K562 (cell line): ENCODE data around the gene AMDHD2. TPM values are rescaled to one million over a fixed set of nuclear protein-coding genes. Genes with fewer than 3 reads are reported as not detected.

Source experiments
- ATAC-seq: fragments of 200-7000 bp; cut with Tn5 transposase; 3 replicates; pipeline ENCODE4 v1.9.1; 2020; ENCODE audit warnings: moderate library complexity
- BruUV-seq: library from RNA; stranded (reverse); fragments of 400-500 nt; replicated peaks from 2 replicates; lab custom pipeline; 2021; lab: Mats Ljungman, UMichigan
- CTCF ChIA-PET: fragments of 300-600 bp; formaldehyde crosslinking; extraction: SDS; loops from one replicate; lab custom pipeline; 2021; ENCODE audit warnings: low intra/inter-chr PET ratio; lab: Yijun Ruan, JAX
- POLR2A ChIA-PET: fragments of 300-600, 350-650 bp; sonication (Branson Sonifier 250); formaldehyde crosslinking; extraction: SDS; loops from one replicate; lab custom pipeline; 2021; ENCODE audit warnings: antibody characterized with exemption, inconsistent platforms; lab: Yijun Ruan, JAX
- DNase-seq, 4 experiments: peaks; one replicate each; pipeline versions ENCODE4 v3.0.0 to v3.0.0-alpha.2; 2011 to 2018; ENCODE audit warnings: low spot score in 3 of 4, mixed read lengths in 3 of 4; ENCODE audit errors: extremely low read depth in 1 of 4
- FAIRE-seq: peaks from 2 replicates; lab custom pipeline; 2011; peaks lifted over from hg19 to GRCh38; lab: Jason Lieb, UNC
- H2AFZ ChIP-seq: 2 replicates; pipeline ENCODE4 v1.6.0; 2011; ENCODE audit warnings: low read depth, low read length, control low read depth, inconsistent platforms
- H3K27ac ChIP-seq: fragments of 200-600 bp; 3 replicates; pipeline ENCODE4 v1.8.0; 2011; ENCODE audit warnings: low read depth, mild to moderate bottlenecking, control low read depth, inconsistent platforms, low read length, moderate library complexity, mixed read lengths; ENCODE audit errors: extremely low read depth
- H3K27me3 ChIP-seq, 2 experiments: fragments of 300-600 bp in 1 of 2; 2 replicates in 1 of 2; 3 replicates in 1 of 2; pipeline versions ENCODE4 v1.6.0 to v1.8.0; 2011; ENCODE audit warnings: inconsistent platforms in 2 of 2, low read length in 2 of 2, mild to moderate bottlenecking in 1 of 2, mixed read lengths in 1 of 2, moderate library complexity in 1 of 2; ENCODE audit not compliant: control insufficient read depth in 2 of 2, insufficient read depth in 2 of 2
- H3K36me3 ChIP-seq: fragments of 300-600 bp; 3 replicates; pipeline ENCODE4 v1.8.0; 2011; ENCODE audit warnings: mild to moderate bottlenecking, low read length, inconsistent platforms; ENCODE audit not compliant: control insufficient read depth, insufficient read depth
- H3K4me1 ChIP-seq, 2 experiments: fragments of 200-600 bp in 1 of 2; replicated peaks in 1 of 2; 2 replicates in 1 of 2; 3 replicates in 1 of 2; pipeline versions ENCODE4 v1.5.1 to v1.8.0; 2011; ENCODE audit warnings: inconsistent platforms in 2 of 2, low read length in 2 of 2, mild to moderate bottlenecking in 1 of 2, mixed read lengths in 1 of 2, moderate library complexity in 1 of 2; ENCODE audit not compliant: control insufficient read depth in 2 of 2, insufficient read depth in 2 of 2
- H3K4me2 ChIP-seq: 2 replicates; pipeline ENCODE4 v1.6.1; 2011; ENCODE audit warnings: low read length, control low read depth, inconsistent platforms, mixed read lengths; ENCODE audit not compliant: insufficient read depth
- H3K4me3 ChIP-seq: fragments of 200-600 bp; sonication (generic), shearing (Covaris generic); 2 replicates; pipeline ENCODE4 v1.5.1; 2016; ENCODE audit warnings: control low read depth, inconsistent platforms
- H3K79me2 ChIP-seq: fragments of 200-600 bp; 3 replicates; pipeline ENCODE4 v1.8.0; 2011; ENCODE audit warnings: low read length, inconsistent platforms; ENCODE audit not compliant: control insufficient read depth, insufficient read depth
- H3K9ac ChIP-seq, 2 experiments: 2 replicates each; pipeline versions ENCODE4 v1.6.0 to v1.6.1; 2011; ENCODE audit warnings: low read depth in 2 of 2, low read length in 2 of 2, control low read depth in 1 of 2, inconsistent platforms in 1 of 2, mild to moderate bottlenecking in 1 of 2, mixed read lengths in 1 of 2; ENCODE audit not compliant: insufficient read depth in 1 of 2
- H3K9me1 ChIP-seq: one replicate; pipeline ENCODE4 v1.6.0; 2011; ENCODE audit warnings: inconsistent platforms, mild to moderate bottlenecking, low read length, moderate library complexity; ENCODE audit not compliant: control insufficient read depth, insufficient read depth
- H3K9me3 ChIP-seq: replicated peaks from 2 replicates; pipeline ENCODE4 v1.5.1; 2011; ENCODE audit warnings: low read depth, low read length, inconsistent platforms; ENCODE audit not compliant: control insufficient read depth, insufficient read depth
- H4K20me1 ChIP-seq: replicated peaks from 2 replicates; pipeline ENCODE4 v1.6.1; 2011; ENCODE audit warnings: low read length, inconsistent platforms, mixed read lengths; ENCODE audit not compliant: control insufficient read depth, insufficient read depth
- CHCHD3 ChIP-seq: fragments of 250-450 bp; sonication (Bioruptor Pico); IDR thresholded peaks from 2 replicates; pipeline ENCODE4 v2.1.2; 2022; ENCODE audit warnings: mild to moderate bottlenecking
- CREBBP ChIP-seq: IDR thresholded peaks from one replicate; pipeline ENCODE4 v1.6.1; 2012; ENCODE audit warnings: low read depth, mild to moderate bottlenecking, control low read depth, inconsistent platforms, low read length
- HDAC1 ChIP-seq, 2 experiments: fragments of 450-650 bp; IDR thresholded peaks; 2 replicates each; pipeline ENCODE4 v1.6.1; 2016 to 2017; ENCODE audit warnings: inconsistent platforms in 1 of 2, mild to moderate bottlenecking in 1 of 2, moderate library complexity in 1 of 2
- LCOR ChIP-seq: sonication (generic); formaldehyde crosslinking; IDR thresholded peaks from 2 replicates; pipeline ENCODE4 v1.8.0; 2022; ENCODE audit warnings: mild to moderate bottlenecking, missing genetic modification reagents
- PTRF ChIP-seq: fragments of 450-650 bp; IDR thresholded peaks from 2 replicates; pipeline ENCODE4 v1.6.1; 2016; ENCODE audit warnings: mild to moderate bottlenecking, missing genetic modification characterization, missing compliant biosample characterization
- RBBP5 ChIP-seq: fragments of 200-600 bp; sonication (generic); IDR thresholded peaks from 2 replicates; pipeline ENCODE4 v1.6.1; 2012; ENCODE audit warnings: borderline replicate concordance, mild to moderate bottlenecking, low read length, control low read depth, inconsistent platforms; ENCODE audit not compliant: insufficient read depth, poor library complexity, severe bottlenecking
- SMARCC2 ChIP-seq: fragments of 450-650 bp; IDR thresholded peaks from 2 replicates; pipeline ENCODE4 v1.6.1; 2017; ENCODE audit warnings: antibody characterized with exemption, moderate library complexity, mild to moderate bottlenecking, low read depth
- ZBTB8A ChIP-seq: fragments of 450-650 bp; IDR thresholded peaks from 2 replicates; pipeline ENCODE4 v1.6.1; 2018; ENCODE audit warnings: mild to moderate bottlenecking, moderate library complexity; ENCODE audit not compliant: partially characterized antibody
- ZNF41 ChIP-seq: fragments of 250-450 bp; sonication (Bioruptor Pico); conservative IDR thresholded peaks from 2 replicates; pipeline ENCODE4 v1.4.0; 2020; ENCODE audit warnings: mild to moderate bottlenecking
- ZNF431 ChIP-seq: sonication (generic); formaldehyde crosslinking; IDR thresholded peaks from 2 replicates; pipeline ENCODE4 v1.8.0; 2022; ENCODE audit warnings: mild to moderate bottlenecking, missing genetic modification reagents
- WGBS: fragments of 100-300 bp; shearing (Covaris generic); methylation state at CpG from one replicate; pipeline ENCODE4 v1.1.6; 2016; ENCODE audit warnings: low coverage, mixed read lengths; ENCODE audit not compliant: insufficient coverage; ENCODE audit errors: missing lambda C conversion rate; 5-methylcytosine and 5-hydroxymethylcytosine counted together
- in situ Hi-C: fragments of 300-500 bp; cut with MboI; formaldehyde crosslinking; loops from 4 replicates; pipeline ENCODE4 v1.15.0; 2018; ENCODE audit warnings: inconsistent platforms, mixed read lengths
- intact Hi-C: fragments of 100-400 bp; cut with micrococcal nuclease; formaldehyde crosslinking; loops from 2 replicates; pipeline ENCODE4 v1.14.2; 2022
- polyA plus RNA-seq, 8 experiments: library from polyadenylated mRNA; depleted of rRNA in 4 of 8; stranded (reverse) in 5 of 8; unstranded in 3 of 8; fragments of >200 nt; fragmentation: Nextera tagmentation in 2 of 8; fragmentation: Illumina TruSeq in 1 of 8; extraction: Ambion mirVana in 2 of 8; extraction: Trizol in 1 of 8; gene quantifications; 2 replicates each; pipeline versions ENCODE4 v1.2.1 to v1.2.3, GENCODE V29; 2011 to 2014; ENCODE audit warnings: inconsistent platforms in 1 of 8, missing spikeins in 1 of 8
- total RNA-seq, 7 experiments: library from RNA; depleted of rRNA in 6 of 7; stranded (reverse); fragments of >200 nt in 6 of 7; fragmentation: Illumina TruSeq in 2 of 7; extraction: Trizol in 2 of 7; gene quantifications; 2 replicates each; pipeline versions ENCODE4 v1.2.1 to v1.2.3, GENCODE V29; 2011 to 2021; ENCODE audit warnings: low replicate concordance in 1 of 7
- TF ChIP-seq, protein P1 (sequence below): fragments of 150-350 bp; conservative IDR thresholded peaks from 2 replicates; pipeline ENCODE4 v1.6.1; 2014; ENCODE audit warnings: low read length
- TF ChIP-seq, protein P2 (sequence below): IDR thresholded peaks from 2 replicates; pipeline ENCODE4 v1.6.1; 2011; ENCODE audit not compliant: insufficient read length; ENCODE audit errors: extremely low read depth
- TF ChIP-seq, protein P3 (sequence below): fragments of 450-650 bp; IDR thresholded peaks from one replicate; pipeline ENCODE4 v1.6.1; 2018; ENCODE audit warnings: mild to moderate bottlenecking, moderate library complexity; ENCODE audit not compliant: partially characterized antibody

The AMDHD2 gene
- total and polyA plus RNA-seq, 9 of the 15 experiments (the other 6 are each of a cell fraction or from before 2014, with no cell fraction given), result 0.38 to 56.9 (median 18.3) TPM; not detected in 1

DNA sequence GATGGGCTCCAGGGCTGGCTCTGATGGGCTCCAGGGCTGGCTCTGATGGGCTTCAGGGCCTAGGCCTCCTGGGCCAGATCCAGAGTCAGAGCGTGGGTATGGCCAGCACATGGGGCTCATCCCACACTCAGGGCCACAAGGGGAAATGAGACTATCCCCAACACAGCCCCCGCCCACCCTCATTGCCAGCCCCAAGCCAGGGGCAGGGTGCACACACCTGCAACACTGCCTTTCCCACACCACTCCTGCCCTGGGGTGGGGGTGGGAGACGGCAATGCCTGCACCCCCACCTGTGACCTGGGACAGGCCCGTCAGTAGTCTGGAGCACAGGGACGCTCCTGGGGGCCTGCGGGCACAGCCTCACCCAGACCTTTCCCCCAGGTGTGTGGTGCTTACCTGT is 20.7 kb upstream of the AMDHD2 start:
- no peak overlapping the region for H3K27ac ChIP-seq
- no peak for DNase-seq
- no peak overlapping the region for H2AFZ ChIP-seq
- no peaks in the 10 kb centered on the region for H3K27me3 ChIP-seq
- POLR2A ChIA-PET, result no interaction called here
- peaks cover 20 to 76% of the 10 kb centered on the region in 2 experiments for H3K4me1 ChIP-seq
- intact Hi-C loops, result loop anchor here (5.0 kb wide), 1 partner anchor 302 kb away; the partner anchor contains the start of gene CASKIN1
- no TSS peak for BruUV-seq
- peaks cover 19% of the 10 kb centered on the region for H3K79me2 ChIP-seq
- H3K4me3 ChIP-seq, result no peak overlapping the region
- H3K9me3 ChIP-seq, result no peaks in the 10 kb centered on the region
- H4K20me1 ChIP-seq, result peaks cover 9% of the 10 kb centered on the region
- ATAC-seq, result no peak
- TF ChIP-seq HDAC1 (IDR thresholded peaks at IDR 0.05) (no peak), CREBBP (no peak), RBBP5 (no peak), ZNF41 (CRISPR knock-in tag) (no peak), SMARCC2 (no peak), ZBTB8A (no peak), LCOR (CRISPR knock-in tag) (no peak), ZNF431 (CRISPR knock-in tag) (no peak), CHCHD3 (no peak), PTRF (tag) (no peak)
- TF ChIP-seq, protein P1, sequence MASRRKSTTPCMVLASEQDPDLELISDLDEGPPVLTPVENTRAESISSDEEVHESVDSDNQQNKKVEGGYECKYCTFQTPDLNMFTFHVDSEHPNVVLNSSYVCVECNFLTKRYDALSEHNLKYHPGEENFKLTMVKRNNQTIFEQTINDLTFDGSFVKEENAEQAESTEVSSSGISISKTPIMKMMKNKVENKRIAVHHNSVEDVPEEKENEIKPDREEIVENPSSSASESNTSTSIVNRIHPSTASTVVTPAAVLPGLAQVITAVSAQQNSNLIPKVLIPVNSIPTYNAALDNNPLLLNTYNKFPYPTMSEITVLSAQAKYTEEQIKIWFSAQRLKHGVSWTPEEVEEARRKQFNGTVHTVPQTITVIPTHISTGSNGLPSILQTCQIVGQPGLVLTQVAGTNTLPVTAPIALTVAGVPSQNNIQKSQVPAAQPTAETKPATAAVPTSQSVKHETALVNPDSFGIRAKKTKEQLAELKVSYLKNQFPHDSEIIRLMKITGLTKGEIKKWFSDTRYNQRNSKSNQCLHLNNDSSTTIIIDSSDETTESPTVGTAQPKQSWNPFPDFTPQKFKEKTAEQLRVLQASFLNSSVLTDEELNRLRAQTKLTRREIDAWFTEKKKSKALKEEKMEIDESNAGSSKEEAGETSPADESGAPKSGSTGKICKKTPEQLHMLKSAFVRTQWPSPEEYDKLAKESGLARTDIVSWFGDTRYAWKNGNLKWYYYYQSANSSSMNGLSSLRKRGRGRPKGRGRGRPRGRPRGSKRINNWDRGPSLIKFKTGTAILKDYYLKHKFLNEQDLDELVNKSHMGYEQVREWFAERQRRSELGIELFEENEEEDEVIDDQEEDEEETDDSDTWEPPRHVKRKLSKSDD, result no peak
- TF ChIP-seq, protein P2, sequence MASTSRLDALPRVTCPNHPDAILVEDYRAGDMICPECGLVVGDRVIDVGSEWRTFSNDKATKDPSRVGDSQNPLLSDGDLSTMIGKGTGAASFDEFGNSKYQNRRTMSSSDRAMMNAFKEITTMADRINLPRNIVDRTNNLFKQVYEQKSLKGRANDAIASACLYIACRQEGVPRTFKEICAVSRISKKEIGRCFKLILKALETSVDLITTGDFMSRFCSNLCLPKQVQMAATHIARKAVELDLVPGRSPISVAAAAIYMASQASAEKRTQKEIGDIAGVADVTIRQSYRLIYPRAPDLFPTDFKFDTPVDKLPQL, result no peak
- TF ChIP-seq, protein P3, sequence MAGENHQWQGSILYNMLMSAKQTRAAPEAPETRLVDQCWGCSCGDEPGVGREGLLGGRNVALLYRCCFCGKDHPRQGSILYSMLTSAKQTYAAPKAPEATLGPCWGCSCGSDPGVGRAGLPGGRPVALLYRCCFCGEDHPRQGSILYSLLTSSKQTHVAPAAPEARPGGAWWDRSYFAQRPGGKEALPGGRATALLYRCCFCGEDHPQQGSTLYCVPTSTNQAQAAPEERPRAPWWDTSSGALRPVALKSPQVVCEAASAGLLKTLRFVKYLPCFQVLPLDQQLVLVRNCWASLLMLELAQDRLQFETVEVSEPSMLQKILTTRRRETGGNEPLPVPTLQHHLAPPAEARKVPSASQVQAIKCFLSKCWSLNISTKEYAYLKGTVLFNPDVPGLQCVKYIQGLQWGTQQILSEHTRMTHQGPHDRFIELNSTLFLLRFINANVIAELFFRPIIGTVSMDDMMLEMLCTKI, result no peak
- no peaks in the 10 kb centered on the region for H3K9me1 ChIP-seq
- in situ Hi-C loops, result no loop called here
- H3K4me2 ChIP-seq, result no peak overlapping the region
- H3K9ac ChIP-seq, result no peak overlapping the region; a peak in 1 of 4 replicates
- no peak for FAIRE-seq
- CTCF ChIA-PET, result interaction anchor here (0.9 to 1.0 kb wide), 2 partner anchors 159 to 202 kb away, joined by 3 read pairs; no protein-coding TSS in a partner anchor
- peaks cover 66% of the 10 kb centered on the region; the same call in 2 of the 3 replicates for H3K36me3 ChIP-seq
- WGBS, result 93% methylated on average over 4 of the region's 6 CpGs
